Tibial artery (tissue), 4 donors: ENCODE data around the gene UBXN10.

Source experiments
- DNase-seq, 2 donors: peaks; one replicate each; pipeline ENCODE4 v3.0.0-alpha.2; 2019
- H3K27ac ChIP-seq, 2 donors: fragments of 200-600 bp; sonication (generic) in 1 of 2; 1 replicate in 1 of 2; 2 replicates in 1 of 2; pipeline ENCODE4 v1.5.1; 2018 to 2019; ENCODE audit warnings: mild to moderate bottlenecking in 1 of 2
- H3K27me3 ChIP-seq, 2 donors: fragments of 200-600 bp; sonication (generic) in 1 of 2; one replicate each; pipeline versions ENCODE4 v1.5.1 to v1.6.0; 2016 to 2019
- H3K36me3 ChIP-seq, 3 donors: fragments of 200-600 bp; sonication (generic) in 2 of 3; one replicate each; pipeline ENCODE4 v1.5.1; 2016 to 2019; ENCODE audit warnings: mild to moderate bottlenecking in 2 of 3
- H3K4me1 ChIP-seq, 4 donors: fragments of 200-600 bp; sonication (generic) in 2 of 4; 1 replicate in 3 of 4; 2 replicates in 1 of 4; pipeline ENCODE4 v1.5.1; 2016 to 2019
- H3K4me3 ChIP-seq, 2 donors: fragments of 200-600 bp; sonication (generic) in 1 of 2; 1 replicate in 1 of 2; 2 replicates in 1 of 2; pipeline ENCODE4 v1.5.1; 2018 to 2019; ENCODE audit warnings: mild to moderate bottlenecking in 2 of 2
- H3K9me3 ChIP-seq, 3 donors: fragments of 200-600 bp; sonication (generic) in 1 of 3; one replicate each; pipeline ENCODE4 v1.5.1; 2016 to 2019
- intact Hi-C: fragments of 100-400 bp; cut with DNase I; formaldehyde crosslinking; loops from one replicate; pipeline ENCODE4 v1.15.0; 2023; ENCODE audit warnings: low total_unique reads
- TF ChIP-seq, protein P1 (sequence below), 2 experiments: fragments of 200-600 bp in 1 of 2; fragments of 450-650 bp in 1 of 2; IDR thresholded peaks; one replicate each; pipeline ENCODE4 v1.5.1; 2017 to 2019; ENCODE audit warnings: antibody characterized with exemption in 2 of 2, mild to moderate bottlenecking in 1 of 2, moderate library complexity in 1 of 2

The UBXN10 gene

DNA sequence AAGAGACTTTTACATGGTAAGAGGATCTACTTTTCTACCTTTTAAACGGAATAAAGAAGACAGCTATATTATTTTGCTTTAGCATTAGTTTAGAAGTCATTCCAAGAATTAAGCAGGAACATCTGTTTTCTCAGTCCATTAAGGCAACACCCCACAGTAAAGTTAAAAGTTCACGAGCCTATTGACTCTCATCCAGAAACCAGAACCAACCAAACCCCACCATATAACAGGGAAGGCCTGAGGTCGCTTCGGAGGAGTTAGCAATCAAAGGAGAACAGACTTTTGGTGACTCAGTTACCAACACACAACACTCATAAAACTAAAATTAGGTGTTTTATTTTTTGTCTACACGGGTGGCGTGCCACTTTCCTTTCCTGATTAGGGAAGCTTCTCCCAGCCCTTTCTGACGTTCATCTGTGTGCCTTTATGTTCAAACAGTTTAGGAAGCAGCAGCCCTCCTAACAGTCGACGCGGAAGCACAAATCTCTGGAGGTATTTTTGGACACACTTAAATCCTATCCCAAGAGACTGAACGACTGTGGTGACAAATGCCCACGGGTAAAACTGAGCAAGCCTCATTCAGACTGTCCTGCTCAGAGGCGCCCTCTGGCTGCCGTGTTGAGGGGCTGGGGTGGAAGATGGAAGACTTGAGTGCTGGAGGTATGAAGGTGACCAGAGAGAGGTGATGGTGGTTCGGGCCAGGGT is 9.0 kb downstream of the UBXN10 start:
- Histone ChIP-seq H3K4me1 (no peaks in the 10 kb centered on the region), H3K4me3 (no peak overlapping the region), H3K36me3 (no peaks in the 10 kb centered on the region), H3K27ac (no peak overlapping the region), H3K9me3 (no peaks in the 10 kb centered on the region), H3K27me3 (peaks cover 0 to 60% of the 10 kb centered on the region in 2 donors)
- intact Hi-C loops: no loop called here
- TF ChIP-seq, protein P1, sequence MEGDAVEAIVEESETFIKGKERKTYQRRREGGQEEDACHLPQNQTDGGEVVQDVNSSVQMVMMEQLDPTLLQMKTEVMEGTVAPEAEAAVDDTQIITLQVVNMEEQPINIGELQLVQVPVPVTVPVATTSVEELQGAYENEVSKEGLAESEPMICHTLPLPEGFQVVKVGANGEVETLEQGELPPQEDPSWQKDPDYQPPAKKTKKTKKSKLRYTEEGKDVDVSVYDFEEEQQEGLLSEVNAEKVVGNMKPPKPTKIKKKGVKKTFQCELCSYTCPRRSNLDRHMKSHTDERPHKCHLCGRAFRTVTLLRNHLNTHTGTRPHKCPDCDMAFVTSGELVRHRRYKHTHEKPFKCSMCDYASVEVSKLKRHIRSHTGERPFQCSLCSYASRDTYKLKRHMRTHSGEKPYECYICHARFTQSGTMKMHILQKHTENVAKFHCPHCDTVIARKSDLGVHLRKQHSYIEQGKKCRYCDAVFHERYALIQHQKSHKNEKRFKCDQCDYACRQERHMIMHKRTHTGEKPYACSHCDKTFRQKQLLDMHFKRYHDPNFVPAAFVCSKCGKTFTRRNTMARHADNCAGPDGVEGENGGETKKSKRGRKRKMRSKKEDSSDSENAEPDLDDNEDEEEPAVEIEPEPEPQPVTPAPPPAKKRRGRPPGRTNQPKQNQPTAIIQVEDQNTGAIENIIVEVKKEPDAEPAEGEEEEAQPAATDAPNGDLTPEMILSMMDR (IDR thresholded peaks at IDR 0.05): peak; percentile 50 to 57
- DNase-seq: peak in 1 of 2 donors; percentile 65

DNA sequence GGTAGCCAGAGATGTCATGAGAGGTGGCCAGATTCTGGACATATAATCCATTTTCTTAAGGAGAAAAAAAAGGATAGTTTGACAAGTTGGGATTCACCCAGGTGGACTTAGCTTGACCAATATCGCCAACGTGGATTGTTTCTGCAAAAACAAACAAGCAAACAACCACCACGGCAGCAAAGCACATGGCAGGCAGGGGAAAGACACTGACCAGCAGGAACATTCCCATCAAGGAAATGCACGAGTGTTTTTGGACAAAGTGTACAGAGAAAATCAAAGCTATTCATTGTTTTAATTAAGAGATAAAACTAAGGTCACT is 9.5 kb downstream of the UBXN10 start:
- H3K27me3 ChIP-seq: peaks cover 0 to 55% of the 10 kb centered on the region in 2 donors
- intact Hi-C loops: no loop called here
- H3K27ac ChIP-seq: no peak overlapping the region
- H3K4me1 ChIP-seq: no peaks in the 10 kb centered on the region
- TF ChIP-seq, protein P1 (IDR thresholded peaks at IDR 0.05): no peak
- H3K9me3 ChIP-seq: no peaks in the 10 kb centered on the region
- no peaks in the 10 kb centered on the region for H3K36me3 ChIP-seq
- no peak for DNase-seq
- H3K4me3 ChIP-seq: no peak overlapping the region

DNA sequence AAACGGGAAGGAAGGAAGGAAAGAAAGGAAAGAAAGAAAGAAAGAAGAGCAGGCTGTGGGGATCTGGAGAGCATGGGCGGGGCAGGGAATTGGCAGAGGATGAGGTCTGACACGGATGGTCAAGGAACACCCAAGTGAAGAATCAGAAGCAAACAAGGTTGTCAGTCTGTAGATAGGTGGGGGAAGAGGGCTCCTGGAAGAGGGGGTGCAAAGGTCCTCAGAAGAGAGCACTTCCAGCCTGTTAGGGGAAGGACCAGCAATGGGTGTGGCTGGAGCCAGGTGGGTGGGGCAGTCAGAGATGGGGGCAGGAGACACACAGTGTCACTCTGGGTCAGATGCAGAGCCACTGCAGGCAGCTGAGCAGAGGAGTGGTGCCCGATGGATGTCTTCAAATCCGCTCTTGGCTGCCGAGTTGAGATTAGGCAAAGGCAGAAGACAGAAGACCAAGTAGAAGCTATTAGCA is 11.5 kb downstream of the UBXN10 start:
- TF ChIP-seq, protein P1 (IDR thresholded peaks at IDR 0.05): no peak
- no peak overlapping the region for H3K4me3 ChIP-seq
- no peak overlapping the region for H3K27ac ChIP-seq
- intact Hi-C loops: no loop called here
- H3K9me3 ChIP-seq: no peaks in the 10 kb centered on the region
- H3K27me3 ChIP-seq: peaks cover 0 to 50% of the 10 kb centered on the region in 2 donors
- no peak for DNase-seq
- H3K4me1 ChIP-seq: no peaks in the 10 kb centered on the region
- H3K36me3 ChIP-seq: no peaks in the 10 kb centered on the region

DNA sequence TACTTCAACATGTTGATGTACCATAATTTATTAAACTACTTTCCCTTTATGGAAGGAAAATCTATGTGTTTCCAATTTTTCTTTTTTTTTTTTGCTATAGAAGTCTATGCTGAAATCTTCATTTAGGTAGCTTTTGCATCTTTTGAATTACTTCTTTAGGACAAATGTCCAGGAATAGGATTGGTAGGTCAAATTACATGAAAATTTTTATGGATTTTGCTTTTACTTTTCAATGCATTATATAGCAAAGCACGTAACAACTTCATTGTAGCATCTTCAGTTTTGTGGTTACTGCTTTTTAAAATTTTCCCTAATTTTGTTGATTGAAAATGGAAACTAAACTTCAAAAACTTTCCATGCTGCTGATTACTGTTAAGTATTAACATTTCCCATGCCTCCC is 12.4 kb downstream of the UBXN10 start:
- no peak for DNase-seq
- no peak overlapping the region for H3K4me3 ChIP-seq

DNA sequence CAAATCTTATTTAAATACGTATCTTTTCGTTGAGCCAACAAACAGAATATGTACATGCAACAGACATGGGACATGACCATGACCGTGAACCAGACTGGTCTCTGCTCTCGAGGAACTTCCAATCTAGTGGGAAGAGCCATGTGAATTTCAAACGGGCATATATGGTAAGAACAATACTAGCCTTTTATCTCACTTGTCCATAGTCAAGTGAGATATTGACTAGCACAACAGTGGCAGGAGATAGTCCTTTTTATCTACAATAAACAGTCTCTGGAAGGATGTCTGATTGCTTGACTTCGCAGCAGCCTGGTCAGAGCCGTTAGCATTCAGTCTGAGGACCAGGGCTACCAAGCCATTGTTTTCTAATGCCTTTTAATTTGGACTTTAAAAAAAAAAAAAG is 13.0 kb downstream of the UBXN10 start:
- no peaks in the 10 kb centered on the region for H3K4me1 ChIP-seq
- intact Hi-C loops: no loop called here
- no peak overlapping the region for H3K4me3 ChIP-seq
- H3K36me3 ChIP-seq: no peaks in the 10 kb centered on the region
- H3K27ac ChIP-seq: no peak overlapping the region
- no peak for DNase-seq
- H3K27me3 ChIP-seq: peaks cover 0 to 41% of the 10 kb centered on the region in 2 donors
- no peaks in the 10 kb centered on the region for H3K9me3 ChIP-seq
- TF ChIP-seq, protein P1 (IDR thresholded peaks at IDR 0.05): no peak

More for the DNA sequence above, 12.4 kb downstream of the UBXN10 start:
- TF ChIP-seq, protein P1 (IDR thresholded peaks at IDR 0.05): no peak
- intact Hi-C loops: no loop called here
- H3K4me1 ChIP-seq: no peaks in the 10 kb centered on the region
- no peaks in the 10 kb centered on the region for H3K36me3 ChIP-seq
- peaks cover 0 to 46% of the 10 kb centered on the region in 2 donors for H3K27me3 ChIP-seq
- no peaks in the 10 kb centered on the region for H3K9me3 ChIP-seq
- H3K27ac ChIP-seq: no peak overlapping the region
